HepG2 (cell line): ENCODE results near the gene SLC39A8. TPM values are rescaled to one million over a fixed set of nuclear protein-coding genes. Genes with fewer than 3 reads are reported as not detected.

Experiments
- ATRX ChIP-seq: sonication (generic); formaldehyde crosslinking; IDR thresholded peaks from 2 replicates; pipeline ENCODE4 v1.4.0; 2020; ENCODE audit warnings: missing genetic modification reagents, borderline replicate concordance
- DPF2 ChIP-seq: sonication (generic); formaldehyde crosslinking; IDR thresholded peaks from 2 replicates; pipeline ENCODE4 v1.4.0; 2020; ENCODE audit warnings: mild to moderate bottlenecking, low read depth, missing genetic modification reagents, borderline replicate concordance
- ELF4 ChIP-seq: sonication (generic); formaldehyde crosslinking; IDR thresholded peaks from 2 replicates; pipeline ENCODE4 v1.5.0; 2020; ENCODE audit warnings: missing genetic modification reagents, mild to moderate bottlenecking, moderate library complexity, borderline replicate concordance
- ISX ChIP-seq: sonication (generic); formaldehyde crosslinking; conservative IDR thresholded peaks from 2 replicates; pipeline ENCODE4 v1.5.0; 2020; ENCODE audit warnings: missing genetic modification reagents
- JDP2 ChIP-seq: sonication (generic); formaldehyde crosslinking; IDR thresholded peaks from 2 replicates; pipeline ENCODE4 v1.8.1; 2022; ENCODE audit warnings: missing genetic modification reagents, borderline replicate concordance
- NONO ChIP-seq, 2 experiments: fragments of 450-650 bp in 1 of 2; sonication (generic) in 1 of 2; formaldehyde crosslinking in 1 of 2; IDR thresholded peaks in 1 of 2; conservative IDR thresholded peaks in 1 of 2; 2 replicates each; pipeline versions ENCODE4 v1.6.1 to v1.8.0; 2017 to 2022; ENCODE audit warnings: mild to moderate bottlenecking in 1 of 2, missing genetic modification reagents in 1 of 2, moderate library complexity in 1 of 2
- NR1H2 ChIP-seq: sonication (generic); formaldehyde crosslinking; IDR thresholded peaks from 2 replicates; pipeline ENCODE4 v1.8.1; 2022; ENCODE audit warnings: low read depth, missing genetic modification reagents, borderline replicate concordance
- NR2F2 ChIP-seq: IDR thresholded peaks from 2 replicates; pipeline ENCODE4 v1.6.1; 2012; ENCODE audit warnings: low read depth, inconsistent platforms, borderline replicate concordance
- TOPORS ChIP-seq: sonication (generic); formaldehyde crosslinking; IDR thresholded peaks from 2 replicates; pipeline ENCODE4 v1.8.0; 2023; ENCODE audit warnings: mild to moderate bottlenecking, missing genetic modification reagents
- ZNF136 ChIP-seq: sonication (generic); formaldehyde crosslinking; IDR thresholded peaks from 2 replicates; pipeline ENCODE4 v1.8.1; 2022; ENCODE audit warnings: low read depth, mild to moderate bottlenecking, moderate library complexity, missing genetic modification reagents
- ZNF337 ChIP-seq: sonication (generic); formaldehyde crosslinking; IDR thresholded peaks from 2 replicates; pipeline ENCODE4 v1.5.1; 2020; ENCODE audit warnings: missing genetic modification reagents, low read depth, mild to moderate bottlenecking, borderline replicate concordance
- ZNF34 ChIP-seq: sonication (generic); formaldehyde crosslinking; IDR thresholded peaks from 2 replicates; pipeline ENCODE4 v1.4.0; 2020; ENCODE audit warnings: mild to moderate bottlenecking, missing genetic modification reagents, borderline replicate concordance
- ZNF674 ChIP-seq: sonication (generic); formaldehyde crosslinking; IDR thresholded peaks from 2 replicates; pipeline ENCODE4 v1.5.0; 2020; ENCODE audit warnings: low read depth, mild to moderate bottlenecking, missing genetic modification reagents
- polyA plus RNA-seq, 8 experiments: library from polyadenylated mRNA; depleted of rRNA in 3 of 8; stranded (reverse) in 7 of 8; unstranded in 1 of 8; fragments of >200 nt; fragmentation: Illumina TruSeq in 4 of 8; extraction: Trizol in 4 of 8; gene quantifications; 2 replicates each; pipeline versions ENCODE4 v1.2.1 to v1.2.3, GENCODE V29; 2011 to 2016; ENCODE audit warnings: low read depth in 4 of 8, missing spikeins in 1 of 8, mixed read lengths in 1 of 8; ENCODE audit not compliant: insufficient read depth in 1 of 8
- total RNA-seq, 5 experiments: library from RNA; depleted of rRNA; stranded (reverse); fragments of >200 nt; fragmentation: Illumina TruSeq; extraction: Trizol; gene quantifications; 2 replicates each; pipeline ENCODE4 v1.2.3, GENCODE V29; 2016; ENCODE audit warnings: low read depth in 1 of 5
- TF ChIP-seq, protein P1 (sequence below): fragments of 450-650 bp; IDR thresholded peaks from 2 replicates; pipeline ENCODE4 v1.6.1; 2016
- TF ChIP-seq, protein P2 (sequence below): sonication (generic); formaldehyde crosslinking; IDR thresholded peaks from 2 replicates; pipeline ENCODE4 v1.4.0; 2020; ENCODE audit warnings: missing genetic modification reagents
- TF ChIP-seq, protein P3 (sequence below): sonication (generic); formaldehyde crosslinking; IDR thresholded peaks from 2 replicates; pipeline ENCODE4 v1.4.0; 2020; ENCODE audit warnings: mild to moderate bottlenecking, missing genetic modification reagents
- TF ChIP-seq, protein P4 (sequence below): sonication (generic); formaldehyde crosslinking; IDR thresholded peaks from 2 replicates; pipeline ENCODE4 v1.5.0; 2020; ENCODE audit warnings: missing genetic modification reagents
- TF ChIP-seq, protein P5 (sequence below): sonication (generic); formaldehyde crosslinking; IDR thresholded peaks from 2 replicates; pipeline ENCODE4 v1.8.0; 2022; ENCODE audit warnings: mild to moderate bottlenecking, missing genetic modification reagents; ENCODE audit not compliant: insufficient replicate concordance
- TF ChIP-seq, protein P6 (sequence below): sonication (generic); formaldehyde crosslinking; IDR thresholded peaks from 2 replicates; pipeline ENCODE4 v1.5.0; 2020; ENCODE audit warnings: missing genetic modification reagents

The SLC39A8 gene
- total and polyA plus RNA-seq, 2 of the 13 experiments (the other 11 are each of a cell fraction or from before 2014, with no cell fraction given) = 0.22 to 0.38 TPM

DNA sequence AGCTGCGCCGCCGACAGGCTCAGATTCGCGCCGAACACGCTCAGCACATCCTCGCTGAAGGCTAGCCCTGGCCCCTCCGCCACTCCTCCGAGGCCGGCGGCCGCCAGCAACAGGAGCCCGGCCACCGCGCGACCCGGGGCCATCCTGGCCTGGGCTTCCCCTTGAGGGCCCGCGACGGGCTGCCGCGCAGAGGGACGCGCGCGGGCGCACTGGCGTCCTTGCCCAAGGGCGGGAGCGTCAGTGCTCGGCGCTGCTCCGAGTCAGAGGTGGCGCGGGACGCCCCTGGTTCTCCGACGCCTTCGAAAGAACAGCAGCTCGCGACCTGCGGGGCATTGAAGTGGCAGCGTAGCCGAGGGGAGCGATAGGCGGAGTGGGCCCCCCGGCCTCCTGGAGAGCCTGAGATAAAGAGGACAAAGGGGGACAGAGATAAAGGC is 745 bp downstream of the SLC39A8 start (continued):
- TF ChIP-seq, protein P1, sequence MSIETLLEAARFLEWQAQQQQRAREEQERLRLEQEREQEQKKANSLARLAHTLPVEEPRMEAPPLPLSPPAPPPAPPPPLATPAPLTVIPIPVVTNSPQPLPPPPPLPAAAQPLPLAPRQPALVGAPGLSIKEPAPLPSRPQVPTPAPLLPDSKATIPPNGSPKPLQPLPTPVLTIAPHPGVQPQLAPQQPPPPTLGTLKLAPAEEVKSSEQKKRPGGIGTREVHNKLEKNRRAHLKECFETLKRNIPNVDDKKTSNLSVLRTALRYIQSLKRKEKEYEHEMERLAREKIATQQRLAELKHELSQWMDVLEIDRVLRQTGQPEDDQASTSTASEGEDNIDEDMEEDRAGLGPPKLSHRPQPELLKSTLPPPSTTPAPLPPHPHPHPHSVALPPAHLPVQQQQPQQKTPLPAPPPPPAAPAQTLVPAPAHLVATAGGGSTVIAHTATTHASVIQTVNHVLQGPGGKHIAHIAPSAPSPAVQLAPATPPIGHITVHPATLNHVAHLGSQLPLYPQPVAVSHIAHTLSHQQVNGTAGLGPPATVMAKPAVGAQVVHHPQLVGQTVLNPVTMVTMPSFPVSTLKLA = no peak
- TF ChIP-seq NR2F2 (no peak), ZNF337 (no peak), ZNF34 (CRISPR knock-in tag) (no peak), ZNF674 (CRISPR knock-in tag) (0 out of 2 replicates have a peak, but pooled peaks have one; percentile 57), NR1H2 (CRISPR knock-in tag) (no peak), DPF2 (no peak), NONO (IDR thresholded peaks at IDR 0.05) (no peak), NONO (CRISPR knock-in tag; conservative IDR thresholded peaks at IDR 0.05) (no peak), ZNF136 (CRISPR knock-in tag) (no peak), TOPORS (CRISPR knock-in tag) (no peak), ISX (CRISPR knock-in tag) (no peak), JDP2 (CRISPR knock-in tag) (no peak), ELF4 (no peak), ATRX (no peak)
- TF ChIP-seq, protein P2, sequence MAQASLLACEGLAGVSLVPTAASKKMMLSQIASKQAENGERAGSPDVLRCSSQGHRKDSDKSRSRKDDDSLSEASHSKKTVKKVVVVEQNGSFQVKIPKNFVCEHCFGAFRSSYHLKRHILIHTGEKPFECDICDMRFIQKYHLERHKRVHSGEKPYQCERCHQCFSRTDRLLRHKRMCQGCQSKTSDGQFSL (CRISPR knock-in tag) = no peak
- TF ChIP-seq, protein P3, sequence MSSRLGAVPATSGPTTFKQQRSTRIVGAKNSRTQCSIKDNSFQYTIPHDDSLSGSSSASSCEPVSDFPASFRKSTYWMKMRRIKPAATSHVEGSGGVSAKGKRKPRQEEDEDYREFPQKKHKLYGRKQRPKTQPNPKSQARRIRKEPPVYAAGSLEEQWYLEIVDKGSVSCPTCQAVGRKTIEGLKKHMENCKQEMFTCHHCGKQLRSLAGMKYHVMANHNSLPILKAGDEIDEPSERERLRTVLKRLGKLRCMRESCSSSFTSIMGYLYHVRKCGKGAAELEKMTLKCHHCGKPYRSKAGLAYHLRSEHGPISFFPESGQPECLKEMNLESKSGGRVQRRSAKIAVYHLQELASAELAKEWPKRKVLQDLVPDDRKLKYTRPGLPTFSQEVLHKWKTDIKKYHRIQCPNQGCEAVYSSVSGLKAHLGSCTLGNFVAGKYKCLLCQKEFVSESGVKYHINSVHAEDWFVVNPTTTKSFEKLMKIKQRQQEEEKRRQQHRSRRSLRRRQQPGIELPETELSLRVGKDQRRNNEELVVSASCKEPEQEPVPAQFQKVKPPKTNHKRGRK (CRISPR knock-in tag) = no peak
- TF ChIP-seq, protein P4, sequence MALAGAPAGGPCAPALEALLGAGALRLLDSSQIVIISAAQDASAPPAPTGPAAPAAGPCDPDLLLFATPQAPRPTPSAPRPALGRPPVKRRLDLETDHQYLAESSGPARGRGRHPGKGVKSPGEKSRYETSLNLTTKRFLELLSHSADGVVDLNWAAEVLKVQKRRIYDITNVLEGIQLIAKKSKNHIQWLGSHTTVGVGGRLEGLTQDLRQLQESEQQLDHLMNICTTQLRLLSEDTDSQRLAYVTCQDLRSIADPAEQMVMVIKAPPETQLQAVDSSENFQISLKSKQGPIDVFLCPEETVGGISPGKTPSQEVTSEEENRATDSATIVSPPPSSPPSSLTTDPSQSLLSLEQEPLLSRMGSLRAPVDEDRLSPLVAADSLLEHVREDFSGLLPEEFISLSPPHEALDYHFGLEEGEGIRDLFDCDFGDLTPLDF = peak; percentile 61; the same call in 1 of the 2 replicates
- TF ChIP-seq, protein P5, sequence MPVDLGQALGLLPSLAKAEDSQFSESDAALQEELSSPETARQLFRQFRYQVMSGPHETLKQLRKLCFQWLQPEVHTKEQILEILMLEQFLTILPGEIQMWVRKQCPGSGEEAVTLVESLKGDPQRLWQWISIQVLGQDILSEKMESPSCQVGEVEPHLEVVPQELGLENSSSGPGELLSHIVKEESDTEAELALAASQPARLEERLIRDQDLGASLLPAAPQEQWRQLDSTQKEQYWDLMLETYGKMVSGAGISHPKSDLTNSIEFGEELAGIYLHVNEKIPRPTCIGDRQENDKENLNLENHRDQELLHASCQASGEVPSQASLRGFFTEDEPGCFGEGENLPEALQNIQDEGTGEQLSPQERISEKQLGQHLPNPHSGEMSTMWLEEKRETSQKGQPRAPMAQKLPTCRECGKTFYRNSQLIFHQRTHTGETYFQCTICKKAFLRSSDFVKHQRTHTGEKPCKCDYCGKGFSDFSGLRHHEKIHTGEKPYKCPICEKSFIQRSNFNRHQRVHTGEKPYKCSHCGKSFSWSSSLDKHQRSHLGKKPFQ = no peak
- TF ChIP-seq, protein P6, sequence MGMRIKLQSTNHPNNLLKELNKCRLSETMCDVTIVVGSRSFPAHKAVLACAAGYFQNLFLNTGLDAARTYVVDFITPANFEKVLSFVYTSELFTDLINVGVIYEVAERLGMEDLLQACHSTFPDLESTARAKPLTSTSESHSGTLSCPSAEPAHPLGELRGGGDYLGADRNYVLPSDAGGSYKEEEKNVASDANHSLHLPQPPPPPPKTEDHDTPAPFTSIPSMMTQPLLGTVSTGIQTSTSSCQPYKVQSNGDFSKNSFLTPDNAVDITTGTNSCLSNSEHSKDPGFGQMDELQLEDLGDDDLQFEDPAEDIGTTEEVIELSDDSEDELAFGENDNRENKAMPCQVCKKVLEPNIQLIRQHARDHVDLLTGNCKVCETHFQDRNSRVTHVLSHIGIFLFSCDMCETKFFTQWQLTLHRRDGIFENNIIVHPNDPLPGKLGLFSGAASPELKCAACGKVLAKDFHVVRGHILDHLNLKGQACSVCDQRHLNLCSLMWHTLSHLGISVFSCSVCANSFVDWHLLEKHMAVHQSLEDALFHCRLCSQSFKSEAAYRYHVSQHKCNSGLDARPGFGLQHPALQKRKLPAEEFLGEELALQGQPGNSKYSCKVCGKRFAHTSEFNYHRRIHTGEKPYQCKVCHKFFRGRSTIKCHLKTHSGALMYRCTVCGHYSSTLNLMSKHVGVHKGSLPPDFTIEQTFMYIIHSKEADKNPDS (CRISPR knock-in tag) = 0 out of 2 replicates have a peak, but pooled peaks have one; percentile 67
